SKM-1 (cell line): Measurements from ENCODE around the gene CLEC18B.
A peak's percentile ranks its signal among the peaks of the same experiment; 100 is the strongest.
"Not testable (repeated sequence)": the region's sequence is repeated elsewhere in the genome, so short reads cannot be mapped to it uniquely, and the experiment has no call there.

Experiments used
- DNase-seq: peaks from one replicate; lab custom pipeline; 2025; ENCODE audit not compliant: unreplicated experiment; lab: John Stamatoyannopoulos, UW

The CLEC18B gene

DNA sequence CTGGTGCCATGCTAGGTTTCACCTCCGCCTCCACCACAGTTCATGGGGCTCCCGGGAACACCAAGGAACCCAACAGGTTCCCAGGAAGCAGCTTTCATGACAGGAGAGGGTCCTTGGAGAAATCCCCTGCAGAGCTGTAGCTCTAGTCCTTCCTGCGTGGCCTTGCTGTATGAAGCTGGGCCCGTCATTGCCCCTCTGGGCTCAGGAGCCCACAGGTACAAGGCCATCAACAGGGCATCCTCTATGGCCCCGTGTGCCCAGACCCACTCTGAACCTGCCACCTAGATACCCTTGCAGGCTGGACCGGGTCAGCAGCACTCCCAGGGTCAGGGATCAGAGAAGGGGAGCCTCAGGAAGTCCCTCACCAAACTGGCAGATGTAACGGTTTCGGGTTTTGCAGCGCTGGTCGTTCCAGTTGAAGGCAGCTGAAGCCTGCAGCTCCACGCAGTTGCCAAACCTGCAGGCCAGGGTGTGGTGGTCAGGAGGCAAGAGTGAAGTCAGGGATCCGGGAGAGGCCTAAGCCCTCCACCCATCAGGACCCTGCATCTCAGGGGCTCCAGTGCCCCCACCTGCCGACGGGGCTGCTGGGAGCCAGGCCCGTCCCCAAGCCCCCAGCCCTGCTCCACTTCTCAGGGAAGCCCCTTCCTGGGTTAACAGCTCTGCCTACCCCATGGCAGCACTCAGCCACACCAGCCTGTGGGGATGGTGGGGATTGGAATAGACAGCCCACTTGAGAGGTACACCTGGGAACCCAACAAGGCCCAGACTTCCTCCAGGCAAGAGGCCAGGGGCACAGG, 11.9 kb downstream of the CLEC18B start:
- not testable (repeated sequence) for DNase-seq

GRCh38 chr16:74407362-74407705, 13.9 kb downstream of the CLEC18B start:
- not testable (repeated sequence) for DNase-seq

DNA sequence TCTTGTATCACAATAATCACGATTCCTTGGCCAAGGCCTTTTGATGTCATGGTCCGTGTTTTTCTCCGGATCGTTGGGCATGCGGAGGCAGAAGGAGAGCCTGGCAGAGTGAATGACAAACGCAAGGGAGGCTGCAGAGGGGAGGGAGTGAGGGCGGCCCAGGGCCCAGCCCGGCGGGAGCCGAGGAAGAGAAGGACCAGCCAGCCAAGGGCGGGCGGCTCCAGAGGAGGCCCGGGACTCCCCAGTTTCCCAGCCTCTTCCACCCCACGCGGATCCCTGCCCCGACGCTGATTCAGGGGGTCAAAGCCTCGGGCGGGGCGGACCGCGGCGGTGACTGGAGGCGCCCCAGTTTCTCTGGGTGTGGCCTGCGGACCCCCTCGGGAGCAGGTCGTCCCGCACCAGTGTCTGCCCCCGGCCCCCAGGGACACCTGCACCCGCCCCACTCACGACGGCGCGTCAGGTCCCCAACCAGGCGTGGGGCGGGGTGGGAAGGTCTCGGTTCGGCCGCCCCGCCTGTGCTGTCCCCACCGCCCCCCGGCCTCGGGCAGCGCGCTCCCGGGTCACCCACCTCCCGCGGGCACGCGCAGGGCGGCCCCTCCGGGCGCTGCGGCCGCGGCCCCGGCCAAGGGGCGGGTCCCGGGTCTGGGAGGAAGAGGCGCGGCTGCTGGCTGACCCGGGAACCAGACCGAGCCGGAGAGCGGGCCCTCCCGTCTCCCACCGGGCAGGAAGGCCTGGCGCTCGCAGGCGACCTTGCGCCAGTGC, 14.5 kb downstream of the CLEC18B start:
- DNase-seq, result not testable (repeated sequence)

DNA sequence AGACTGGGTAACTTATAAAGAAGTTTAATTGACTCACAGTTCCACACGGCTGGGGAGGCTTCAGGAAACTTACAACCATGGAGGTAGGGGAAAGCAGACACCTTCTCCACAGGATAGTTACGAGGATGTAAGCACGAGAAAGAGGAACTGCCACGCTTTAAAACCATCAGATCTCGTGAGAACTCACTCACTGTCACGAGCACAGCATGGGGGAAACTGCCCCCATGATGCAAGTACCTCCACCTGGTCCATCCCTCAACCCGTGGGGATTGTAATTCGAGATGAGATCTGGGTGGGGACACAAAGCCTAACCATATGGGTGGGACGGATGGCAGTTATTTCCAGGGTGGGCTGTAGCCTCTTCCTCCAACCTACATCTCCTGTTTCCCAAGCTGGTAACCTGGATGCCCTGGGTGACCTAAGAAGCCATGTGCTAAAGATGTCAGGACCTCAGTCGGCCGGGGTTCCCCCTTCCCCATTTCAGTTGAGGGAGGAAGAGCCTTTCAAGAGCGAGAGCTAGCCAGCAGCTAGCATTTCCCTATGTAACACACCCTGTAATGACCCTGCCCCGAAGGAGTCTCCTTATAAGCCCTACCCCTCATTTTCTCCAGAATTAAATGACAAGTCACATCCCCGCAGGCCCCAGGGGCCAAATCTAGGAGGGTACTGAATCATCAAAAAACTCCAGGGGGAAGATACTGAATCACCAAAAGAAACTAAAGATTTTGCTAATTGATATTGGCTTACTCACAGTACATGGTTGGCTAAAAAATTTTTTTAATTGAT, 16.9 kb downstream of the CLEC18B start:
- not testable (repeated sequence) for DNase-seq

GRCh38 chr16:74400238-74400637, 21.0 kb downstream of the CLEC18B start:
- not testable (repeated sequence) for DNase-seq

DNA sequence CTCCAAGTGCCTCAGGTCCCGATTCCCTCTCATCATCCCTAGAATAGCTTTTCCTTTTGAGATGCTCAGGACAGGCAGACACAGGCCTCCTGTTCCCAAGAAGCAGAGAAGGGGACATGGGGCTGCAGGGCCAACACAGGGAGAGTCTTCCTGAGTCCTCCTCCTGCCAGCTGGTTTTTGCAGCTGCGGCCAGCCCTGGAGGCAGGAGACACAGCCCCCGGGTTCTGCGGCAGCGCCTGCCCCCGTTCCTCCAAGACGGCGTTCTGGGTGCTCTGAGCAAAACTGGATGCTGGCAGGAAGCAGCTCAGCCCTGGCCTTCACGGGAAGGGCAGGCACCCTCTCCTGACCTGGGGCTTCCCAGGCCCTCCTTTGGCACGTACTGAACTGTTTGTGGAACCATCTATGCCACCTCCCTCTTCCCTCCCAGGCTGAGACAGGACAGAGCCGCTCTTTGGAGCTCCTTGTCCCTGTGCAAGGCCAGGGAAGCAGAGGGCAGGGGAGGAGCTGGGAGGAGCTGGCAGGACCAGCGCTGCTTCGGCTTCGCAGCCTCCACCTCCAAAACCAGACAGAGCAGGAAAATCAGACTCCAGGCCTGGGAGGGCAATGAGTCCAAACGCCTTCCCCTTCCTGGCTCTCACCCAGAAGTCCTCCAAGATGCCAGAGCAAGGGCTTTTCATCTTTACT, 22.9 kb downstream of the CLEC18B start:
- not testable (repeated sequence) for DNase-seq

- not testable (repeated sequence) for DNase-seq
Observed at GRCh38 chr16:74396521-74397017, 24.7 kb downstream of the CLEC18B start.

- not testable (repeated sequence) for DNase-seq
Observed at GRCh38 chr16:74394604-74395003, 26.7 kb downstream of the CLEC18B start.

DNA sequence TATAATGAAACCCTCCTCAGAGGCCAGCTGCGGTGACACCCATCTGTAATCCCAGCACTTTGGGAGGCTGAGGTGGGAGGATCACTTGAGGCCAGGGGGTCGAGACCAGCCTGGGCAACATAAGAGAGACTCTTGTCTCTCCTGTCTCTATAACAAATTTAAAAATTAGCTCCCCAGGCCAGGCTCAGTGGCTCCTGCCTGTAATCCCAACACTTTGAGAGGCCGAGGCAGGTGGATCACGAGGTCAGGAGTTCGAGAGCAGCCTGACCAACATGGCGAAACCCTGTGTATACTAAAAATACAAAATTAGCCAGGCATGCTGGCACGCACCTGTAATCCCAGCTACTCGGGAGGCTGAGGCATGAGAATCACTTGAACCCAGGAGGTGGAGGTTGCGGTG, 27.1 kb downstream of the CLEC18B start:
- DNase-seq, result not testable (repeated sequence)

DNA sequence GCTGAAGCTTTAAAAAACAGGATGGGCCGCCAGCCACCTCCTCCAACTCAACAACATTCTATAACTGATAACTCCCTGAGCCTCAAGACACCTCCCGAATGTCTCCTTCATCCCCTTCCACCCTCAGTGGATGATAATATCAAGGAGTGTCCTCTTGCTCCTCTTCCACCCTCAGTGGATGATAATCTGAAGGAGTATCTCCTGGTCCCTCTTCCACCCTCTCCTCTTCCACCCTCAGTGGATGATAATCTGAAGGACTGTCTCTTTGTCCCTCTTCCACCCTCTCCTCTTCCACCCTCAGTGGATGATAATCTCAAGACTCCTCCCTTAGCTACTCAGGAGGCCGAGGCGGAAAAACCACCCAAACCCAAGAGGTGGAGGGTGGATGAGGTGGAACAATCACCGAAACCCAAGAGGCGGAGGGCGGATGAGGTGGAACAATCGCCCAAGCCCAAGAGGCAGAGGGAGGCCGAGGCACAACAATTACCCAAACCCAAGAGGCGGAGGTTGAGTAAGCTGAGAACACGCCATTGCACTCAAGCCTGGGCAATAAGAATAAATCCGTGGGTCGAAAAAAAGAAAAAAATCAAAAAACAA, 29.7 kb downstream of the CLEC18B start:
- DNase-seq, result not testable (repeated sequence)

- DNase-seq, result not testable (repeated sequence)
Observed at GRCh38 chr16:74382339-74383034, 38.8 kb downstream of the CLEC18B start.

DNA sequence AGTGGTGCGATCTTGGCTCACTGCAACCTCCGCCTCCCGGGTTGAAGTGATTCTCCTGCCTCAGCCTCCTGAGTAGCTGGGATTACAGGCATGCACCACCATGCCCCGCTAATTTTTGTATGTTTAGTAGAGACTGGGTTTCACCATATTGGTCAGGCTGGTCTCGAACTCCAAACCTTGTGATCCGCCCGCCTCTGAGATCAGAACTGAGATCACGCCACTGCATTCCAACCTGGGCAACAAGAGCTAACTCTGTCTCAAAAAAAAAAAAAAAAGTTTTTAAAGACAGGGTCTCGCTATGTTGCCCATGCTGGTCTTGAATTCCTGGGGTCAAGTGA, 47.5 kb downstream of the CLEC18B start:
- not testable (repeated sequence) for DNase-seq

DNA sequence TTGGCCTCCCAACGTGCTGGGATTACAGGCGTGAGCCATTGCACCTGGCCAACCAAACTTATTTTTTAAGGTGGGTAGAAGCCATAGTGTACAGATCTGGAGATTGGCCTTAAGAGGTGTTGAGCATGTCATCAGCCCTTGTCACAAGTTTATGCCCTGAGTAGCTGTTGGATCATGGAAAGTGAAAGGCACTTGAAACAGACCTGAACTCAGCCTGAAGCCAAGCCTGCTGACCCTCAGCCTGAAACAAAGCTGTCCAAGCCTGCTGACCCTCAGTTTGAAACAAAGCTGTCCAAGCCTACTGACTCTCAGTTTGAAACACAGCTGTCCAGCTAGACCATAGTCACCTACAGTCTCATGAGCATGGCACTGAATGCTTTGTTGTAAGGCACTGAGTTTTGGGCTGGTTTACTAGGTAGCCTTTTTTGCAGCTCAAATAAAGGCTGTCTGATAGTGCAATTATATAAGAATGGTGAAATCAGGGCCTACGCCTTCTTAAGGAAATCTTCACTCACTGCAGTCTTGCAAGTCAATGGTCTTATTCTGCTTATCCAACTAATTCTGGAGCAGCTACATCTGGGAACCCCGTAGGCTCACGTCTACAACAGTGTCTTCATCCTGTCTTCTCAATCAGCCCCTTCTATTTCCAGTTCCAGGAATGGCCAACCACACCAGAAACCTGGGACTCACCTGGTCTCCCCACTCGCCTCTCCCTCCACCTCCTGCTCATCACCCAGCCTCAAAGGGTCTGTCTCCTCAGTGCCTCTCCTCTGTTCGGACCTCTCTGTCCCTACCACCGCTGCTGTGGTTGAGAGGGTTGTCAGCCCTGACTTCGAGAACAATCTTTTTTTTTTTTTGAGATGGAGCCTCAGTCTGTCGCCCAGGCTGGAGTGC, 48.1 kb downstream of the CLEC18B start:
- DNase-seq, result no peak

DNA sequence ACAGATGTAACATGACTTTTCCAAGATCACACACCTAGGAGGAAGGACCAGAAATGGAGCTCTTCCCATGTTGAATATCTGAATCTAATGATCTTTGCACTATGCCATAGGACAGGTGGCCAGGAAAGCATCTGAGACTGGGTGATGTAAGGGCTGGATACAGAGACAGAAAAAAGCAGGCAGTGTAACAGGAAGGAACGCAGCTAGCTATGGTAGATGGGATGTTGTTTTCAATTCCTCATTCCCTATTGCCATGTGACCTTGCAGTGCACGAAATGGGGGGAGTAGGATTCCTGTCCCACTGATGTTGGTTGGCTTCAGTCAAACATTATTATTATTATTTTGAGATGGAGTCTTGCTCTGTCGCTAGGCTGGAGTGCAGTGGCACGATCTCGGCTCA, 48.9 kb downstream of the CLEC18B start:
- no peak for DNase-seq

DNA sequence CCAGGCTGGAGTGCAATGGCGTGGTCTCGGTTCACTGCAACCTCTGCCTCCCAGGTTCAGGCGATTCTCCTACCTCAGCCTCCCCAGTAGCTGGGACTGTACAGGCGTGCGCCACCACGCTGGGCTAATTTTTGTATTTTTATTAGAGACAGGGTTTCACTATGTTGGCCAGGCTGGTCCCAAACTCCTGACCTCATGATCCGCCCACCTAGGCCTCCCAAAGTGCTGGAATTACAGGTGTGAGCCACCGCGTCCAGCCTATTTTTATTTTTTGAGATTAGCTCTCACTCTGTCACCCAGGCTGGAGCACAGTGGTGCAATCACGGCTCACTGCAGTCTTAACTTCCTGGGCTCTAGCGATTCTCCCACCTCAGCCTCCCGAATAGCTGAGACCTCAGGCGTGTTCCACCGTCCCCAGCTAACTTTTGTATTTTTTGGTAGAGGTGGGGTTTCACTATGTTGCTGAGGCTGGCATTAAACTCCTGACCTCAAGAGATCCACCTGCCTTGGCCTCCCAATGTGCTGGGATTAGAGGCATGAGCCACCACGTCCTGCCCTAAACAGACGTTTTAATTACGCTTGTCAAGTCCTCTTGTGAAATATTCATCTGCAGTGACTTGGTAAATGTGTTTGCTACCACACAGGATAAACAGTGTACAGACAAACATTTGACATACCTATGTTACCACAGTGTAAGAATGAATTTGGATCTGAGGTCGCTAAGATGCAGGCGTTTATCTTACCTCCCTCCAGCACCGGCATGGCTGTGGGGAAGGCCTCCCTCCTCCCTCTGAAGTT, 50.7 kb downstream of the CLEC18B start:
- DNase-seq, result not testable (repeated sequence)

DNA sequence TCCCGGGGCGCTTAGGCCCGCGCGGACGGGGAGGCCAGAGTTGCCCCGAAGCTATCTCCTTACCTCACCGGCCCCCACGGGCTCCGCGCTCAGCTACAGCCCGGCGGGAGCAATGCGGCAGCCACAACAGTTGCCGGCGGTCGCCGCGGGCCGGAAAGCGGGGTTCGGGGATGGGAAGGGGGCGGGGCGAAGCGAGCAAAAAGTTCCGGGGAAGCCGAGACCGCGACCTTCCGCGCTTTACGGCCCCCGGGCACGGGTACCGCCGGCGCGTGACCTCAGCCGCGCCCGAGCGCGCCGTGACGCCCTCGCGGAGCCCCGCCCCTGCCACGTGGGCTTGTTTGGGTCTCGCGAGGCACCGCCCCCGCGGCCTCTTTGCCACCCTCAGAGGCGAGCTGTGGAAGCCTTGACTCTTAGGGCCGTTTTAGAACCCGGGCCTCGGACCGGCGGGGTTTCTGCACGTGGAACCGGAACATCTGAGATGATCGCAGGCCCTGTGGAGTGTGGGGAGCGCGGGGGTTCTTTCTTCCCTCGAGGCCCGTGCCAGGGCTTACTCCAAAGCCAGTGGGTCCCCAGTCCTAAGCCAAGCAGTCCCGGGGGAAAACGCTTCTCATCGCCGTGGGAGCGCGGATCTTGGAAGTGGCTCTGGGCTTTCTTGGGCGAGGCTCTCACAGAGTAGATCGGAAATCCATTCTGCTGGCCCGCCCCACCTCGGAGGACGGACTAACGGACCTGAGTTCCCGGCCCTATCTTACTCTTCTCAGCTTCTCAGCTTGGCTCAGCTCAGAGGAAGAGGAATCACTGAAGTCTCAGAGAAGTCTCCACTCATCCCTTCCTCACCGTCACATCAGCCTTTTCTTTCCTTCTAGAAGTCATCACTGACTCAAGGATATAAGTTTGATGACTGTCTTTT, 53.0 kb downstream of the CLEC18B start:
- peak; percentile 75 for DNase-seq

DNA sequence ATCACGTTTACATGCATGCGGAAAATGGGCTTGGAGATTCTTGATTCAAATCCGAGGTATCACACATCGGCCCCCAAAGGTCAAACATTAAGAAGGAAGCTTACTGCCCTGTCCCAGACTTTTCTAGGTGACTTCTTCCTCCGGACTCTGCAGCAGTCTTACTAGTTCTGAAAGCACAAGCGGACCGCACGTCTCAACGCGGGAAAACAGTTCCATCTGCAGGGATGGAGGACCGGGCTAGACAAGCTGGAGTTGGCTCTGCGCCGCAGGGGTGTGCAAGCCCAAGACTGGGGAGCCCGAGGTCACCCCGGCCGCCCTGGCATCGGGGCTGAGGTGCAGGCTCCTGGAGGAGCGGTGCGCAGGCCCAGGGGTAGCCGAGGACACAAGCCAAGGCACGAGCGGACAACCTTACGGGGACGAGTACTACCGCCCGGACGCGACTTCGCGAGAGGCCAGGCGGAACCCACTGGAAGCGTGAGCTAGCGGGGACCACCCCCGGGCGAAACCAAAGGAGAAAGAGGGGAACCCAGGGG, 53.7 kb downstream of the CLEC18B start:
- not testable (repeated sequence) for DNase-seq
